ENCODE data around the gene OR2M7.
"Not testable (repeated sequence)": the region's sequence is repeated elsewhere in the genome, so short reads cannot be mapped to it uniquely, and the experiment has no call there.

The OR2M7 gene
- 0 reads per million in 2 donors for total RNA-seq

GRCh38 chr1:248324468-248324867, at the start of gene OR2M7:
OR2M7 (minus strand) TSS chr1:248324568; CDS start chr1:248324568, 0 bp downstream.
- no peak for DNase-seq

GRCh38 chr1:248373761-248374160, 49.4 kb upstream of the OR2M7 start:
- no peak for DNase-seq

GRCh38 chr1:248372394-248372793, 48.0 kb upstream of the OR2M7 start:
- no peak for DNase-seq

- DNase-seq = no peak
These were observed 42.2 kb upstream of the OR2M7 start for GRCh38 chr1:248366609-248367008.

GRCh38 chr1:248361121-248361715, 36.9 kb upstream of the OR2M7 start, which contains the start of gene OR2T4:
OR2T4 (plus strand) TSS chr1:248361665; CDS start chr1:248361665, 0 bp downstream.
- no peak for DNase-seq

GRCh38 chr1:248359415-248359814, 35.0 kb upstream of the OR2M7 start:
- no peak for DNase-seq

GRCh38 chr1:248348475-248348874, 24.1 kb upstream of the OR2M7 start, which contains the start of gene OR14C36:
OR14C36 (plus strand) TSS chr1:248348775; CDS start chr1:248348775, 0 bp downstream.
- DNase-seq = no peak

- DNase-seq = no peak
These were observed 19.1 kb upstream of the OR2M7 start for GRCh38 chr1:248343451-248343850.

- DNase-seq = no peak
These were observed 7.6 kb downstream of the OR2M7 start for GRCh38 chr1:248316796-248317195.

GRCh38 chr1:248306740-248307139, 17.6 kb downstream of the OR2M7 start:
- DNase-seq = not testable (repeated sequence)

GRCh38 chr1:248306103-248306502, 18.3 kb downstream of the OR2M7 start:
- no peak for DNase-seq

GRCh38 chr1:248305672-248306071, 18.7 kb downstream of the OR2M7 start:
- DNase-seq = not testable (repeated sequence)

- no peak for DNase-seq
These were observed 21.0 kb downstream of the OR2M7 start, which contains the start of gene OR2T12 for GRCh38 chr1:248303324-248303723. OR2T12 (minus strand) TSS chr1:248303424; CDS start chr1:248295578, 7,846 bp downstream.

GRCh38 chr1:248288391-248288790, 36.0 kb downstream of the OR2M7 start:
- DNase-seq = no peak

- DNase-seq = no peak
These were observed 46.5 kb downstream of the OR2M7 start, which contains the start of gene OR2T33 for GRCh38 chr1:248277876-248278275. OR2T33 (minus strand) TSS chr1:248277976; CDS start chr1:248273814, 4,162 bp downstream.
